Liver (tissue), 9 donors: ENCODE measurements around the gene SRSF12. TPM values are rescaled to one million over a fixed set of nuclear protein-coding genes. Genes with fewer than 3 reads are reported as not detected.

ENCODE experiments used
- DNase-seq: peaks from one replicate; pipeline ENCODE4 v3.0.0-alpha.2; 2017; ENCODE audit warnings: low spot score
- H3K27ac ChIP-seq, 2 donors: one replicate each; pipeline ENCODE4 v1.7.0; 2013; ENCODE audit warnings: inconsistent platforms in 2 of 2, low read length in 2 of 2, control low read depth in 1 of 2, low read depth in 1 of 2, mild to moderate bottlenecking in 1 of 2
- H3K27me3 ChIP-seq, 4 donors: one replicate each; pipeline versions ENCODE4 v1.6.1 to v1.7.0; 2013; ENCODE audit warnings: low read length in 3 of 4, inconsistent platforms in 1 of 4, mild to moderate bottlenecking in 1 of 4, moderate library complexity in 1 of 4; ENCODE audit not compliant: control insufficient read depth in 4 of 4, insufficient read depth in 4 of 4
- H3K36me3 ChIP-seq, 4 donors: one replicate each; pipeline versions ENCODE4 v1.6.1 to v1.7.0; 2013; ENCODE audit warnings: low read length in 3 of 4, mild to moderate bottlenecking in 3 of 4, low read depth in 1 of 4, moderate library complexity in 1 of 4; ENCODE audit not compliant: control insufficient read depth in 4 of 4, insufficient read depth in 3 of 4
- H3K4me1 ChIP-seq, 4 donors: one replicate each; pipeline versions ENCODE4 v1.6.1 to v1.7.0; 2013; ENCODE audit warnings: low read length in 3 of 4, mild to moderate bottlenecking in 3 of 4, moderate library complexity in 1 of 4; ENCODE audit not compliant: control insufficient read depth in 4 of 4, insufficient read depth in 4 of 4
- H3K4me3 ChIP-seq, 3 donors: one replicate each; pipeline versions ENCODE4 v1.6.1 to v1.7.0; 2013; ENCODE audit warnings: low read length in 3 of 3, control low read depth in 1 of 3, low read depth in 1 of 3, mild to moderate bottlenecking in 1 of 3
- H3K9ac ChIP-seq, 2 donors: one replicate each; pipeline ENCODE4 v1.7.0; 2013; ENCODE audit warnings: low read length in 2 of 2, mild to moderate bottlenecking in 2 of 2, moderate library complexity in 2 of 2, control low read depth in 1 of 2, low read depth in 1 of 2
- H3K9me3 ChIP-seq, 4 donors: one replicate each; pipeline versions ENCODE4 v1.6.1 to v1.7.0; 2013; ENCODE audit warnings: low read length in 3 of 4; ENCODE audit not compliant: control insufficient read depth in 4 of 4
- CTCF ChIP-seq: fragments of 150-350 bp; IDR thresholded peaks from 2 replicates; pipeline ENCODE4 v1.5.1; 2017; ENCODE audit warnings: improper control_type of control experiment, low read depth, low read length; ENCODE audit not compliant: missing input control
- EGR1 ChIP-seq, 2 donors: IDR thresholded peaks; 2 replicates each; pipeline ENCODE4 v1.6.1; 2016 to 2018; ENCODE audit warnings: antibody characterized with exemption in 2 of 2, low read depth in 2 of 2
- FOXA1 ChIP-seq: IDR thresholded peaks from 2 replicates; pipeline ENCODE4 v1.6.1; 2016; ENCODE audit warnings: antibody characterized with exemption
- FOXA2 ChIP-seq: IDR thresholded peaks from 2 replicates; pipeline ENCODE4 v1.6.1; 2016; ENCODE audit warnings: antibody characterized with exemption
- GABPA ChIP-seq, 2 donors: IDR thresholded peaks in 1 of 2; conservative IDR thresholded peaks in 1 of 2; 2 replicates each; pipeline ENCODE4 v1.6.1; 2016; ENCODE audit warnings: antibody characterized with exemption in 2 of 2, mild to moderate bottlenecking in 1 of 2, moderate library complexity in 1 of 2
- HNF4A ChIP-seq, 2 donors: conservative IDR thresholded peaks; 2 replicates each; pipeline ENCODE4 v1.6.1; 2016; ENCODE audit warnings: antibody characterized with exemption in 2 of 2, mild to moderate bottlenecking in 2 of 2
- HNF4G ChIP-seq: IDR thresholded peaks from 2 replicates; pipeline ENCODE4 v1.6.1; 2016; ENCODE audit warnings: antibody characterized with exemption
- JUND ChIP-seq, 2 donors: IDR thresholded peaks; 2 replicates each; pipeline ENCODE4 v1.6.1; 2016; ENCODE audit warnings: antibody characterized with exemption in 2 of 2
- NR2F2 ChIP-seq: IDR thresholded peaks from 2 replicates; pipeline ENCODE4 v1.6.1; 2016; ENCODE audit warnings: antibody characterized with exemption
- RAD21 ChIP-seq, 2 donors: IDR thresholded peaks; 2 replicates each; pipeline ENCODE4 v1.6.1; 2016; ENCODE audit warnings: antibody characterized with exemption in 2 of 2, mild to moderate bottlenecking in 2 of 2
- REST ChIP-seq: IDR thresholded peaks from 2 replicates; pipeline ENCODE4 v1.6.1; 2016; ENCODE audit warnings: antibody characterized with exemption, mild to moderate bottlenecking
- RXRA ChIP-seq, 2 donors: IDR thresholded peaks; 2 replicates each; pipeline ENCODE4 v1.6.1; 2017 to 2018; ENCODE audit warnings: antibody characterized with exemption in 2 of 2, mild to moderate bottlenecking in 1 of 2
- SP1 ChIP-seq: IDR thresholded peaks from 2 replicates; pipeline ENCODE4 v1.6.1; 2018; ENCODE audit warnings: antibody characterized with exemption, mild to moderate bottlenecking
- TAF1 ChIP-seq: conservative IDR thresholded peaks from 2 replicates; pipeline ENCODE4 v1.6.1; 2016; ENCODE audit warnings: antibody characterized with exemption, mild to moderate bottlenecking
- YY1 ChIP-seq: IDR thresholded peaks from 2 replicates; pipeline ENCODE4 v1.6.1; 2016; ENCODE audit warnings: antibody characterized with exemption, mild to moderate bottlenecking
- ZBTB33 ChIP-seq: IDR thresholded peaks from 2 replicates; pipeline ENCODE4 v1.6.1; 2016; ENCODE audit warnings: antibody characterized with exemption
- WGBS: extraction: QIAGEN DNeasy Blood & Tissue Kit; methylation state at CpG from one replicate; pipeline ENCODE4 v1.1.7; 2013; 5-methylcytosine and 5-hydroxymethylcytosine counted together
- polyA plus RNA-seq, 2 donors: library from polyadenylated mRNA; stranded (reverse) in 1 of 2; unstranded in 1 of 2; fragments of 200-250 nt in 1 of 2; fragments of >200 nt in 1 of 2; fragmentation: Nextera tagmentation in 1 of 2; extraction: Ambion mirVana in 1 of 2; gene quantifications; one replicate each; pipeline versions ENCODE4 v1.2.1 to v1.2.3, GENCODE V29; 2013 to 2015
- total RNA-seq, 2 donors: library from RNA; depleted of rRNA; stranded (reverse); fragments of >200 nt; gene quantifications; one replicate each; pipeline ENCODE4 v1.2.3, GENCODE V29; 2014
- TF ChIP-seq, protein P1 (sequence below): IDR thresholded peaks from 2 replicates; pipeline ENCODE4 v1.6.1; 2016; ENCODE audit warnings: antibody characterized with exemption
- TF ChIP-seq, protein P2 (sequence below): IDR thresholded peaks from 2 replicates; pipeline ENCODE4 v1.6.1; 2016; ENCODE audit warnings: antibody characterized with exemption
- donor health status: healthy.
- donor health status: healthy.
- donor health status: healthy.
- donor health status: healthy.
- donor health status: healthy.

SRSF12 gene
- total and polyA plus RNA-seq, 4 donors, result 0.17 to 1.0 (median 0.39) TPM

DNA sequence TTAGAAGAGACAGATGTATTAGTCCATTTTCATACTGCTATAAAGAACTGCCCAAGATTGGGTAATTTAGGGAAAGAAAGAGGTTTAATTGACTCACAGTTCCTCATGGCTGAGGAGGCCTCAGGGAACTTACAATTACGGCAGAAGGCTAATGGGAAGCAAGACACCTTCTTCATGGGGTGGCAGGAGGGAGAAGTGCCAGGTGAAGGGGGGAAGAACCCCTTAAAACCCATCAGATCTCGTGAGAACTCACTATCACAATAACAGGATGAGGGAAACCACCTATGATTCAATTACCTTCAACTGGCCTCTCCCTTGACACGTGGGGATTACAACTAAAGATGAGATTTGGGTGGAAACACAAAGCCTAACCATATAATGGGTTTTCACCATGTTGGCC lies 66.2 kb downstream of the SRSF12 start:
- Histone ChIP-seq H3K27me3 (no peaks in the 10 kb centered on the region), H3K27ac (no peak overlapping the region), H3K4me3 (no peak overlapping the region), H3K9me3 (no peaks in the 10 kb centered on the region), H3K36me3 (no peaks in the 10 kb centered on the region), H3K4me1 (peaks cover 4 to 13% (median 7%) of the 10 kb centered on the region in 4 donors), H3K9ac (no peak overlapping the region)
- DNase-seq, result no peak
- 80% methylated on average over 3 of the region's 3 CpGs for WGBS
- TF ChIP-seq FOXA2 (no peak), ZBTB33 (no peak), EGR1 (IDR thresholded peaks at IDR 0.05; ENCODE audit: low read depth in 2 of 2) (no peak), GABPA (IDR thresholded peaks at IDR 0.05 in 1 of 2, conservative IDR thresholded peaks at IDR 0.05 in 1 of 2) (no peak), TAF1 (no peak)
- TF ChIP-seq, protein P1, sequence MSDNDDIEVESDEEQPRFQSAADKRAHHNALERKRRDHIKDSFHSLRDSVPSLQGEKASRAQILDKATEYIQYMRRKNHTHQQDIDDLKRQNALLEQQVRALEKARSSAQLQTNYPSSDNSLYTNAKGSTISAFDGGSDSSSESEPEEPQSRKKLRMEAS, result no peak
- TF ChIP-seq, protein P2, sequence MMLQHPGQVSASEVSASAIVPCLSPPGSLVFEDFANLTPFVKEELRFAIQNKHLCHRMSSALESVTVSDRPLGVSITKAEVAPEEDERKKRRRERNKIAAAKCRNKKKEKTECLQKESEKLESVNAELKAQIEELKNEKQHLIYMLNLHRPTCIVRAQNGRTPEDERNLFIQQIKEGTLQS, result no peak

- H3K4me3 ChIP-seq, result no peak overlapping the region
- WGBS, result 64% methylated on average over 3 of the region's 3 CpGs
- H3K4me1 ChIP-seq, result peaks cover 4 to 13% (median 7%) of the 10 kb centered on the region in 4 donors
- H3K27ac ChIP-seq, result peak overlapping the region; percentile 56 to 73
- H3K36me3 ChIP-seq, result no peaks in the 10 kb centered on the region
- H3K9me3 ChIP-seq, result no peaks in the 10 kb centered on the region
- no peak overlapping the region for H3K9ac ChIP-seq
- DNase-seq, result no peak
- H3K27me3 ChIP-seq, result no peaks in the 10 kb centered on the region
- TF ChIP-seq SP1 (no peak), HNF4A (conservative IDR thresholded peaks at IDR 0.05) (no peak), RAD21 (IDR thresholded peaks at IDR 0.05) (no peak), JUND (IDR thresholded peaks at IDR 0.05) (no peak), FOXA1 (no peak), NR2F2 (no peak), CTCF (no peak), HNF4G (no peak), RXRA (IDR thresholded peaks at IDR 0.05) (no peak), ZBTB33 (no peak), TAF1 (no peak), YY1 (no peak), GABPA (IDR thresholded peaks at IDR 0.05 in 1 of 2, conservative IDR thresholded peaks at IDR 0.05 in 1 of 2) (no peak), FOXA2 (no peak), EGR1 (IDR thresholded peaks at IDR 0.05; ENCODE audit: low read depth in 2 of 2) (no peak), REST (no peak)
- TF ChIP-seq, protein P1, result no peak
- TF ChIP-seq, protein P2, result no peak
These were observed 67.2 kb downstream of the SRSF12 start for GRCh38 chr6:89050697-89051096.
